Caco-2 (cell line): Measurements from ENCODE around the gene GCLM. TPM values are rescaled to one million over a fixed set of nuclear protein-coding genes. Genes with fewer than 3 reads are reported as not detected.

ENCODE experiments used
- Bru-seq: library from RNA; stranded (reverse); fragments of 400-500 nt; gene quantifications from one replicate; lab custom pipeline; 2021; lab: Mats Ljungman, UMichigan
- BruChase-seq, 2 experiments: library from RNA; stranded (reverse); fragments of 400-500 nt; gene quantifications; one replicate each; lab custom pipeline; 2021; lab: Mats Ljungman, UMichigan
- BruUV-seq: library from RNA; stranded (reverse); fragments of 400-500 nt; replicated peaks from 2 replicates; lab custom pipeline; 2021; lab: Mats Ljungman, UMichigan
- CTCF ChIA-PET: fragments of 300-600 bp; sonication (Branson Sonifier 250); formaldehyde crosslinking; loops from one replicate; lab custom pipeline; 2022; ENCODE audit warnings: antibody characterized with exemption; lab: Charles Lee
- POLR2A ChIA-PET: fragments of 300-600 bp; sonication (Branson Sonifier 250); formaldehyde crosslinking; loops from one replicate; lab custom pipeline; 2022; ENCODE audit warnings: antibody characterized with exemption; lab: Charles Lee
- DNase-seq, 2 experiments: peaks; one replicate each; pipeline versions ENCODE4 v3.0.0 to v3.0.0-alpha.2; 2020 to 2022
- H3K27me3 ChIP-seq: replicated peaks from 2 replicates; pipeline ENCODE4 v1.6.0; 2011; ENCODE audit warnings: low read length; ENCODE audit not compliant: control insufficient read depth, insufficient read depth
- H3K36me3 ChIP-seq: 2 replicates; pipeline ENCODE4 v1.5.1; 2011; ENCODE audit warnings: low read length; ENCODE audit not compliant: control insufficient read depth, insufficient read depth
- H3K4me1 ChIP-seq: fragments of 250-450 bp; sonication (Bioruptor Pico); 2 replicates; pipeline ENCODE4 v1.5.1; 2020; ENCODE audit warnings: mild to moderate bottlenecking
- H3K4me3 ChIP-seq: 2 replicates; pipeline ENCODE4 v1.5.1; 2011; ENCODE audit warnings: low read depth, mild to moderate bottlenecking, control low read depth, low read length
- H3K9me3 ChIP-seq: fragments of 250-450 bp; sonication (Bioruptor Pico); 2 replicates; pipeline ENCODE4 v1.5.1; 2020; ENCODE audit warnings: mild to moderate bottlenecking, moderate library complexity
- H3K27ac Mint-ChIP-seq: one replicate; pipeline ENCODE4 v1.8.0; 2022; ENCODE audit warnings: mixed read lengths; ENCODE audit not compliant: unreplicated experiment
- H3K27me3 Mint-ChIP-seq: one replicate; pipeline ENCODE4 v1.8.0; 2022; ENCODE audit warnings: mixed read lengths; ENCODE audit not compliant: insufficient read depth, unreplicated experiment
- H3K36me3 Mint-ChIP-seq: one replicate; pipeline ENCODE4 v1.8.0; 2022; ENCODE audit warnings: mild to moderate bottlenecking, mixed read lengths; ENCODE audit not compliant: insufficient read depth, unreplicated experiment
- H3K4me1 Mint-ChIP-seq: one replicate; pipeline ENCODE4 v1.8.0; 2022; ENCODE audit warnings: low read depth, mixed read lengths; ENCODE audit not compliant: unreplicated experiment
- H3K4me3 Mint-ChIP-seq: one replicate; pipeline ENCODE4 v1.8.0; 2022; ENCODE audit warnings: mild to moderate bottlenecking, moderate library complexity, mixed read lengths; ENCODE audit not compliant: unreplicated experiment
- H3K9me3 Mint-ChIP-seq: one replicate; pipeline ENCODE4 v1.8.0; 2022; ENCODE audit warnings: mixed read lengths; ENCODE audit not compliant: unreplicated experiment
- CTCF ChIP-seq, 2 experiments: fragments of 200-600 bp in 1 of 2; IDR thresholded peaks; 1 replicate in 1 of 2; 2 replicates in 1 of 2; pipeline versions ENCODE4 v1.5.1 to v1.8.0; 2011 to 2022; ENCODE audit warnings: antibody characterized with exemption in 1 of 2, control low read depth in 1 of 2, inconsistent platforms in 1 of 2, low read depth in 1 of 2, low read length in 1 of 2, mild to moderate bottlenecking in 1 of 2, moderate library complexity in 1 of 2; ENCODE audit not compliant: insufficient read depth in 1 of 2, severe bottlenecking in 1 of 2, unreplicated experiment in 1 of 2
- intact Hi-C: fragments of 100-400 bp; cut with micrococcal nuclease; formaldehyde crosslinking; loops from one replicate; pipeline ENCODE4 v1.10.0; 2022; ENCODE audit not compliant: unreplicated experiment
- long read RNA-seq: library from polyadenylated mRNA; stranded (forward); transcript quantifications from one replicate; pipeline ENCODE4 v2.0.0, GENCODE V29; 2022
- total RNA-seq: library from RNA; stranded (reverse); gene quantifications from 2 replicates; pipeline ENCODE4 v1.2.3, GENCODE V29; 2022

Gene GCLM, protein sequence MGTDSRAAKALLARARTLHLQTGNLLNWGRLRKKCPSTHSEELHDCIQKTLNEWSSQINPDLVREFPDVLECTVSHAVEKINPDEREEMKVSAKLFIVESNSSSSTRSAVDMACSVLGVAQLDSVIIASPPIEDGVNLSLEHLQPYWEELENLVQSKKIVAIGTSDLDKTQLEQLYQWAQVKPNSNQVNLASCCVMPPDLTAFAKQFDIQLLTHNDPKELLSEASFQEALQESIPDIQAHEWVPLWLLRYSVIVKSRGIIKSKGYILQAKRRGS
- total RNA-seq (11.7 and 11.8 TPM in 2 replicates), Bru-seq, nascent RNA (percentile 66 among the genes with signal in this experiment), BruChase-seq, experiment 1, labeled RNA remaining after a 2-hour chase (percentile 78 among the genes with signal in this experiment), BruChase-seq, experiment 2, labeled RNA remaining after a 6-hour chase (percentile 84 among the genes with signal in this experiment)
- long read RNA-seq, full-length matches to known transcripts = 44 of 48 reads
- long read RNA-seq, partial matches to known transcripts = 0 of 48 reads
- long read RNA-seq, other reads (novel, unspliced or antisense) = 4 of 48 reads

GRCh38 chr1:93909146-93910050 is at the start of gene GCLM:
Gene GCLM, minus strand, starts transcription at chr1:93909430. Its CDS starts 267 bp downstream, at chr1:93909163.
- BruUV-seq = no TSS peak
- Mint-ChIP-seq H3K4me3 (peak within 1 kb of the TSS; percentile 82), H3K27me3 (peaks cover 9% of the 10 kb centered on the region), H3K27ac (peak within 1 kb of the TSS; percentile 22), H3K9me3 (no peaks in the 10 kb centered on the region), H3K36me3 (no peaks in the 10 kb centered on the region), H3K4me1 (no peaks in the 10 kb centered on the region)
- Histone ChIP-seq H3K36me3 (no peaks in the 10 kb centered on the region), H3K4me3 (peak within 1 kb of the TSS; percentile 40), H3K27me3 (no peaks in the 10 kb centered on the region), H3K4me1 (no peaks in the 10 kb centered on the region), H3K9me3 (no peaks in the 10 kb centered on the region)
- ChIA-PET CTCF (no interaction called here), POLR2A (interaction anchor here (2.1 kb wide), 1 partner anchor 30 kb away, joined by 6 read pairs; no protein-coding TSS in a partner anchor)
- peak; percentile 59 to 76 for TF ChIP-seq CTCF (IDR thresholded peaks at IDR 0.05; ENCODE audit: insufficient read depth in 1 of 2, low read depth in 1 of 2, low read length in 1 of 2, severe bottlenecking in 1 of 2, unreplicated experiment in 1 of 2)
- peak; percentile 86 to 91 for DNase-seq
- intact Hi-C loops = loop anchor here (2.0 kb wide), 2 partner anchors 23 to 31 kb away; partner anchors contain the start of gene DNTTIP2

DNA sequence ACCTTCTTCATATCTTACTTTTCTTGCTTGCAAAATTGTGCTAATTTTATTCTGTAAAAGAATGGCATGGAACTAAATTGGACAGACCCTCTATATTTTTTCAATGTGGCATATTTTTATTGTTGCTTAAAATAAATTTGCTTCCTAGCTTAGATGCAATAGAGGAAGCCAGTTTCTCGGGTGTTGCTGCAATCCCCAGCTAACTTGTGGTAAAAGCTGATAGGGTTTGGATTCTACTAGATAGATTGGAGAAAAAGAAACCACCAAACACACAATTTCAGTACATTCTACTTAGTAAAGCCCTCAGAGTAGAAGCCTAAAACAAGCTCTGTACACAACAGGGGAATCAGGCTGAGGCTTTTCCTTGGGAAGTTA is 49.5 kb upstream of the GCLM start:
- CTCF ChIA-PET = no interaction called here
- Mint-ChIP-seq H3K4me1 (no peaks in the 10 kb centered on the region), H3K27me3 (no peaks in the 10 kb centered on the region), H3K27ac (no peak overlapping the region), H3K36me3 (no peaks in the 10 kb centered on the region), H3K4me3 (no peak overlapping the region), H3K9me3 (peaks cover 34% of the 10 kb centered on the region)
- Histone ChIP-seq H3K36me3 (no peaks in the 10 kb centered on the region), H3K9me3 (no peaks in the 10 kb centered on the region; the same call in 1 of the 2 replicates), H3K4me1 (no peaks in the 10 kb centered on the region), H3K27me3 (no peaks in the 10 kb centered on the region), H3K4me3 (no peak overlapping the region)
- no TSS peak for BruUV-seq
- no peak for DNase-seq
- POLR2A ChIA-PET = interaction anchor here (0.6 kb wide), 1 partner anchor 982 kb away, joined by 4 read pairs; no protein-coding TSS in a partner anchor
- intact Hi-C loops = no loop called here
- TF ChIP-seq CTCF (IDR thresholded peaks at IDR 0.05; ENCODE audit: insufficient read depth in 1 of 2, low read depth in 1 of 2, low read length in 1 of 2, severe bottlenecking in 1 of 2, unreplicated experiment in 1 of 2) = no peak
